Stimulated activated naive CD8-positive, alpha-beta T cell treated with anti-CD3 and anti-CD28 coated beads, Interleukin-15, amount 100 ng/mL, for 72 hours (primary cell): Measurements from ENCODE around the gene NFKBIZ.
"Not testable (repeated sequence)": the region's sequence is repeated elsewhere in the genome, so short reads cannot be mapped to it uniquely, and the experiment has no call there.

Experiments
- ATAC-seq: fragments of 150-1000 bp; cut with Tn5 transposase; 2 replicates; pipeline ENCODE4 v1.10.0; 2021; ENCODE audit warnings: mild to moderate bottlenecking, moderate library complexity
- DNase-seq, 2 donors: peaks; one replicate each; pipeline ENCODE4 v3.0.0; 2021 to 2022
- H3K27ac Mint-ChIP-seq, 2 donors: one replicate each; pipeline ENCODE4 v1.8.0; 2022; ENCODE audit warnings: mild to moderate bottlenecking in 2 of 2, mixed read lengths in 2 of 2, moderate library complexity in 2 of 2
- H3K27me3 Mint-ChIP-seq: one replicate; pipeline ENCODE4 v1.8.0; 2022; ENCODE audit warnings: mixed read lengths
- H3K4me1 Mint-ChIP-seq: one replicate; pipeline ENCODE4 v1.8.0; 2022; ENCODE audit warnings: mild to moderate bottlenecking, mixed read lengths
- H3K4me3 Mint-ChIP-seq, 2 donors: one replicate each; pipeline ENCODE4 v1.8.0; 2022; ENCODE audit warnings: mild to moderate bottlenecking in 2 of 2, mixed read lengths in 2 of 2, moderate library complexity in 1 of 2
- H3K9me3 Mint-ChIP-seq, 2 donors: one replicate each; pipeline ENCODE4 v1.8.0; 2022; ENCODE audit warnings: mixed read lengths in 2 of 2

NFKBIZ gene

DNA sequence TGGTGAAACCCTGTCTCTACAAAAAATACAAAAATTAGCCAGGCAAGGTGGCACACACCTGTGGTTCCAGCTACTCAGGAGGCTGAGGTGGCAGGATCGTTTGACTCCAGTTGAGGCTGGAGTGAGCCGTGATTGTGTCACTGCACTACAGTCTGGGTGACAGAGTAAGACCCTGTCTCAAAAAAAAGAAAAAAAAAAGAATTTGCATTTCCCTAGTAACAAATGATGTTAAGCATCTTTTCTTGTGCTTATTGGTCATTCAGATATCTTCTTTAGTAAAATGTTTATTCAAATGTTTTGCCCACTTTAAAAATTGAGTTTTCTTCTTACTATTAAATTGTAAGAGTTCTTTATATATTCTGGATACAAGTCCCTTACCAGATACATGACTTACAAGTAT lies 48.7 kb downstream of the NFKBIZ start:
- no peak for ATAC-seq
- H3K27ac Mint-ChIP-seq, result no peak overlapping the region

DNA sequence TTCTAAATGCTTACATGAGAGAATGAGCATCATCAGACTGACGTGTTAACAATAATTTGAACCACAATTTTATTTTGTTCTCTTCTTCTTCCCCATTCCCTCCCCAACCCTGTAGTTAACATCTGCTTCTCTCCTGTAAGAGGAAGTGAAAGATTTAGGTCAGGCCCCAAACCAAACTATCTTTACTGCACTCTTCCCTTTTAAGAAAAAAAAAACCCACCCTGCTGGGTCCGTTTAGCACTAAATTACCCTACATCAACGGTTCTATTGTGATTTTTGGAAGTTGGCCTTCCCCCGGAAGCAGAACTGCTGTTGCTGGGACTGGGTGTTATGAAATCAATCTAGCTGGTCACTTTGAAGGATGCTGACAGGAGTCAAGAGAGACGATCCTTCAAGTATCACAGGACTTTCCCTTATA lies 49.4 kb downstream of the NFKBIZ start:
- Mint-ChIP-seq H3K4me1 (peaks cover 17% of the 10 kb centered on the region), H3K4me3 (no peak overlapping the region), H3K27me3 (no peaks in the 10 kb centered on the region), H3K27ac (no peak overlapping the region), H3K9me3 (no peaks in the 10 kb centered on the region)
- DNase-seq (no peak), ATAC-seq (no peak)

More for the DNA sequence above, 48.7 kb downstream of the NFKBIZ start:
- Mint-ChIP-seq H3K9me3 (no peaks in the 10 kb centered on the region), H3K27me3 (no peaks in the 10 kb centered on the region), H3K4me1 (peaks cover 17% of the 10 kb centered on the region), H3K4me3 (no peak overlapping the region)
- no peak for DNase-seq

DNA sequence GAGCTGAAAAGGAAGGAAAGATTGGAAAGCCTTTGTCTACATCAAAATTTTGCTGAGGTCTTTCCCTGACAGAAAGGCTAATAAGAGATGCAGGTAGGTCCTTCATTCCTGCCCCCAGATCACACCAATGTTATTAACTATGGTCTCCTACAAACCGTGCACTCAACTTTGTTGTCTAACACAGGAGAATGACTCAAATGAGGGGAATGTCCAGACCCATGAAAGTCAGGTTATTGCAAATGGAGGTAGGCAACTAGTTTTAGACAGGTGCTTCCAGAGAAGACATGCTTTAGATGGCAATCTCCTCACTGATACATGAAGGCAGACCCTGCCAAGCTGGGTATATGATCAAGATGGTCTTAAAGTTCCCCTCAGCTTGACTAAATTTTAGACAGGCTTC lies 51.0 kb downstream of the NFKBIZ start:
- DNase-seq (no peak), ATAC-seq (no peak)
- H3K4me3 Mint-ChIP-seq, result no peak overlapping the region
- no peaks in the 10 kb centered on the region for H3K27me3 Mint-ChIP-seq
- H3K4me1 Mint-ChIP-seq, result peaks cover 17% of the 10 kb centered on the region
- no peaks in the 10 kb centered on the region for H3K9me3 Mint-ChIP-seq
- no peak overlapping the region for H3K27ac Mint-ChIP-seq

DNA sequence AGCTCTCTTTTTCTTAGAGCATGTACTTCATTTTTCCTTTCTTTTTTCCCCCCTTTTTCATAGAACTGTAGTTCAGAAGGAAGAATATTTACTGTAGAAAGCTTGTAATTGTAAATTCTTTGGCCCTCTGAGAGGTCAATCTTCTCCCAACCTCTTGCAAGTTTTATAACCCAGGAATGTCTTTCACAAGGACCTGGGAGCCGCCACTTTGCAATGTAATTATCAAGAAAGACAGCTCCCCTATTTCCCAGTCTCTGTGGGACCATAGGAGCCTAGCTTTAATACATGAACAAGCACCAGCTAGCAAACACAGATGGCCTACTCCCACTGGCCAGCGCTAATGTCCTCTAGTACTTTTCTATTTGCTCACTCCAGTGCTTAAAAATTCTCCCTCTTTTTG lies 51.4 kb downstream of the NFKBIZ start:
- DNase-seq (no peak), ATAC-seq (no peak)
- H3K4me3 Mint-ChIP-seq, result no peak overlapping the region
- peaks cover 17% of the 10 kb centered on the region for H3K4me1 Mint-ChIP-seq
- no peaks in the 10 kb centered on the region for H3K9me3 Mint-ChIP-seq
- H3K27me3 Mint-ChIP-seq, result no peaks in the 10 kb centered on the region
- no peak overlapping the region for H3K27ac Mint-ChIP-seq

DNA sequence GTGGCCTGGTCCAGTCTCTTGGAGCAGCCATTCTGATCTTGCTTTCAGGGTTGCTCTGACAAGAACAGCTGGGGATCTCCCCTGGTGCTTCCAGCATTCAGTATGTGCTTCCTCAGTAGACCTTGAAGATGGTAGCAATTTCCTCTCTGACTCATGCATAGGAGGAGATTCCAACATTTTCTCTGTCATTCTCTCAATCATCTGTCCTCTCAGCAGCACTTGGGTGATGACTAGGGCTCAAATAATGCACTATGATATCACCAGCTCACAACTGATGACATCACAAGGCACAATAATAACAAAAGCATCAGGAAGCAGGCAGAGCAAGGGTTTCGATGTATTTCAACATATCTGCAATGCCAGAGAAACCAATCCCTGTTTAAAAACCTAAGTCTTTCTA lies 52.7 kb downstream of the NFKBIZ start:
- peak; percentile 82 for ATAC-seq
- peak overlapping the region; percentile 28 to 31 for H3K27ac Mint-ChIP-seq
- no peaks in the 10 kb centered on the region for H3K9me3 Mint-ChIP-seq
- no peaks in the 10 kb centered on the region for H3K27me3 Mint-ChIP-seq
- no peak overlapping the region for H3K4me3 Mint-ChIP-seq
- peak in 1 of 2 donors; percentile 11 for DNase-seq
- H3K4me1 Mint-ChIP-seq, result peaks cover 17% of the 10 kb centered on the region

DNA sequence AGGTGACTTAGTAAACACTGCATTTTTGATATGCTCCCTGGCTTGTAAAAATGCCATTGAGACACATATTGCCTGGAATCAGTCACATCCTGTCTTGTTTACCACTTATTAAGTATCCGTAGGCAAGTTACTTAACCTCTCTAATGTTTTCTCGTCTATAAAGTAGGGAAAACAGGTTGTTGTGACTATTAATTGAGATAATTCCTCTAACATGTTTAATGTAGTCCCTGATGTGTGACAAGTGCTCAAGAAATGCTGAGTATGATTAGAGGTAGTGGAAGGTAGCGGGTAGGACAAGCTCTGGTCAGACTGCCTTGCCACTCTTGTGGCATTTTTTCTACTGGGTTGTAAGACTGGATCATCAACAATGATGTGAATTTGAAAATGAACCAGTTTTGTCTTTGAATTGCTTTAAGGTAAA lies 54.1 kb downstream of the NFKBIZ start:
- no peak for DNase-seq
- no peak overlapping the region for H3K27ac Mint-ChIP-seq
- peaks cover 17% of the 10 kb centered on the region for H3K4me1 Mint-ChIP-seq
- H3K4me3 Mint-ChIP-seq, result no peak overlapping the region
- no peaks in the 10 kb centered on the region for H3K27me3 Mint-ChIP-seq
- ATAC-seq, result no peak
- no peaks in the 10 kb centered on the region for H3K9me3 Mint-ChIP-seq

DNA sequence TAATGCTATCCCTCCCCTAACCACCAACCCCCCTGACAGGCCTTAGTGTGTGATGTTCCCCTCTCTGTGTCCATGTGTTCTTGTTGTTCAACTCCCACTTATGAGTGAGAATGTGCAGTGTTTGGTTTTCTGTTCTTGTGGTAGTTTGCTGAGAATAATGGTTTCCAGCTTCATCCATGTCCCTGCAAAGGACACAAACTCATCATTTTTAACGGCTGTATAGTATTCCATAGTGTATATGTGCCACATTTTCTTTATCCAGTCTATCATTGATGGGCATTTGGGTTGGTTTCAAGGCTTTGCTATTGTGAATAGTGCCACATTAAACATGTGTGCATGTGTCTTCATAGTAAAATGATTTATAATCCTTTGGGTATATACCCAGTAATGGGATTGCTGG lies 56.3 kb downstream of the NFKBIZ start:
- not testable (repeated sequence) for H3K9me3 Mint-ChIP-seq, H3K27me3 Mint-ChIP-seq, H3K27ac Mint-ChIP-seq, H3K4me3 Mint-ChIP-seq, DNase-seq, ATAC-seq
- H3K4me1 Mint-ChIP-seq, result peaks cover 11% of the 10 kb centered on the region
